Psoas muscle (tissue), 8 donors: ENCODE measurements around the gene MLEC. TPM values are rescaled to one million over a fixed set of nuclear protein-coding genes. Genes with fewer than 3 reads are reported as not detected.

ENCODE experiments used
- ATAC-seq, 4 donors: fragments of 200-7000 bp; cut with Tn5 transposase; one replicate each; pipeline ENCODE4 v1.9.1; 2020; ENCODE audit warnings: moderate library complexity in 3 of 4, mild to moderate bottlenecking in 2 of 4
- DNase-seq, 2 donors: peaks; one replicate each; pipeline ENCODE4 v3.0.0-alpha.2; 2020
- H3K27ac ChIP-seq: fragments of 200-600 bp; one replicate; pipeline ENCODE4 v1.8.0; 2022
- H3K27me3 ChIP-seq, 3 donors: fragments of 200-600 bp in 1 of 3; one replicate each; pipeline versions ENCODE4 v1.6.1 to v1.8.0; 2013 to 2022; ENCODE audit warnings: low read length in 2 of 3, mild to moderate bottlenecking in 2 of 3, moderate library complexity in 1 of 3; ENCODE audit not compliant: insufficient read depth in 3 of 3
- H3K36me3 ChIP-seq, 2 donors: fragments of 200-600 bp in 1 of 2; one replicate each; pipeline versions ENCODE4 v1.6.1 to v1.8.0; 2013 to 2022; ENCODE audit warnings: low read depth in 1 of 2, mild to moderate bottlenecking in 1 of 2, moderate library complexity in 1 of 2; ENCODE audit not compliant: insufficient read depth in 1 of 2
- H3K4me1 ChIP-seq: fragments of 200-600 bp; one replicate; pipeline ENCODE4 v1.8.0; 2022
- H3K4me3 ChIP-seq: fragments of 200-600 bp; one replicate; pipeline ENCODE4 v1.8.0; 2022; ENCODE audit warnings: mild to moderate bottlenecking
- H3K9me3 ChIP-seq: fragments of 200-600 bp; one replicate; pipeline ENCODE4 v1.8.0; 2022
- CTCF ChIP-seq: fragments of 200-600 bp; IDR thresholded peaks from one replicate; pipeline ENCODE4 v1.8.0; 2022; ENCODE audit warnings: antibody characterized with exemption
- WGBS, 3 donors: extraction: QIAGEN DNeasy Blood & Tissue Kit; methylation state at CpG; one replicate each; pipeline versions ENCODE4 v1.1.6 to v1.1.7; 2013; 5-methylcytosine and 5-hydroxymethylcytosine counted together
- intact Hi-C, 2 donors: fragments of 100-400 bp; cut with DNase I; formaldehyde crosslinking; loops; one replicate each; pipeline versions ENCODE4 v1.11.0 to v1.14.2; 2022
- polyA plus RNA-seq, 3 donors: library from polyadenylated mRNA; stranded (reverse); fragments of 200-250 nt; gene quantifications; one replicate each; pipeline ENCODE4 v1.2.3, GENCODE V29; 2013
- total RNA-seq, 4 donors: library from RNA; stranded (reverse); fragmentation: NEBNext Ultra II Directional in 2 of 4; extraction: Animal tissue kit (Norgen Biotek cat#: 25700) in 2 of 4; gene quantifications; one replicate each; pipeline versions ENCODE4 v1.2.1 to v1.2.4, GENCODE V29; 2021 to 2023
- donor health status: healthy with polysubstance abuse.
- donor health status: DM: no; HTN: no; CAD: no; lungs with moderate emphysema.
- donor health status: Bipolar disorder and iron deficiency.
- donor health status: healthy.
- donor health status: DM: yes; HTN: yes; CAD: no.
- donor health status: DM: no; HTN: no; CAD: no.
- donor health status: DM: no; HTN: no; CAD: no.
- donor health status: DM: yes; HTN: yes; CAD: no.

The MLEC gene
- total and polyA plus RNA-seq, 7 donors = 30.7 to 102 (median 60.1) TPM

DNA sequence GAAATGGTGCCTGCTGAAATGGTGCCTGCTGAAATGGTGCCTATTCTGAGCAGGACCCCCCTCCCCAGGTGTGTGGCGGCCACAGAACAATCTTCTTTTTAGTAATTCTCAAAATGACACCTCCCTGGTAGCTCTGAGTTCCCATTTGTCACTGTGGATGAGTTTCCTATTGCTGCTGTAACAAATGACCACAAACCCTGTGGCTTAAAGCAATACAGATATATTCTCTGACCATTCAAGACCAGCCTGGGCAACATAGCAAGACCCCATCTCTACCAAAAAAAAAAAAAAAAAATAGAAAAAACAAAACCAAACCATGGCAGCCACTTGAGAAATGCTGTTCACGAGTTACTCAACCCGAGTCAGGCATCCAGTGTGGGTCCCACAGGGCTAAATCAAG lies 46.6 kb downstream of the MLEC start:
- Histone ChIP-seq H3K36me3 (peaks cover 2 to 57% of the 10 kb centered on the region in 2 donors), H3K4me3 (no peak overlapping the region), H3K27me3 (no peaks in the 10 kb centered on the region), H3K4me1 (no peaks in the 10 kb centered on the region), H3K9me3 (no peaks in the 10 kb centered on the region), H3K27ac (no peak overlapping the region)
- intact Hi-C loops = no loop called here
- no peak for TF ChIP-seq CTCF
- 81 to 96% (median 89%) methylated on average over 3 of the region's 3 CpGs for WGBS, 3 donors
- no peak for ATAC-seq
- no peak for DNase-seq

DNA sequence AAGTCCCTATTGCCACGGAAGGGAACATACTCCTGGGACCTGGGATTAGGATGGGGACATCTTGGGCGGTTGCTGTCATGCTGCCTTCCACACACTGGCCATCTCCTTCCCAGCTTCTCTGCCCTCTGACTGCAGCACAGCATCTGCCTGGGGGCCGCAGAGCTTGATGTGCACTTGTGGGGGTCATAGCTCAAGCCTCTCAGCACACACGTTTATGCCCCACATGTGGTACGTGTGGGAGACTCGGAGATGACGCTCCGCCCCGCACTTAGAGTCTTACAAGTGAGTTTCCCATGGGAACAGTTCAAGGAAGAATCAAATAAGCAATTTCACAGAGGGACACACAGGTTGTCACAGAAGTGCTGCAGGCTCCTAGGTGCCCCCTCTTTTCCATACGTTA lies 47.3 kb downstream of the MLEC start:
- H3K27ac ChIP-seq = no peak overlapping the region
- WGBS, 3 donors = 87 to 93% (median 88%) methylated on average over 10 of the region's 10 CpGs
- H3K27me3 ChIP-seq = no peaks in the 10 kb centered on the region
- H3K4me1 ChIP-seq = no peaks in the 10 kb centered on the region
- no peak overlapping the region for H3K4me3 ChIP-seq
- no peak for TF ChIP-seq CTCF
- ATAC-seq (no peak), DNase-seq (no peak)
- peaks cover 0 to 58% of the 10 kb centered on the region in 2 donors for H3K36me3 ChIP-seq
- intact Hi-C loops = no loop called here
- no peaks in the 10 kb centered on the region for H3K9me3 ChIP-seq

- TF ChIP-seq CTCF = no peak
- ATAC-seq (no peak), DNase-seq (no peak)
- Histone ChIP-seq H3K27ac (no peak overlapping the region), H3K9me3 (no peaks in the 10 kb centered on the region), H3K27me3 (no peaks in the 10 kb centered on the region), H3K36me3 (peaks cover 0 to 52% of the 10 kb centered on the region in 2 donors), H3K4me1 (no peaks in the 10 kb centered on the region), H3K4me3 (no peak overlapping the region)
- intact Hi-C loops = no loop called here
- 92 to 96% (median 94%) methylated on average over 2 to 3 of the region's 3 CpGs for WGBS, 3 donors
These were observed 48.2 kb downstream of the MLEC start for GRCh38 chr12:120735181-120735580.

DNA sequence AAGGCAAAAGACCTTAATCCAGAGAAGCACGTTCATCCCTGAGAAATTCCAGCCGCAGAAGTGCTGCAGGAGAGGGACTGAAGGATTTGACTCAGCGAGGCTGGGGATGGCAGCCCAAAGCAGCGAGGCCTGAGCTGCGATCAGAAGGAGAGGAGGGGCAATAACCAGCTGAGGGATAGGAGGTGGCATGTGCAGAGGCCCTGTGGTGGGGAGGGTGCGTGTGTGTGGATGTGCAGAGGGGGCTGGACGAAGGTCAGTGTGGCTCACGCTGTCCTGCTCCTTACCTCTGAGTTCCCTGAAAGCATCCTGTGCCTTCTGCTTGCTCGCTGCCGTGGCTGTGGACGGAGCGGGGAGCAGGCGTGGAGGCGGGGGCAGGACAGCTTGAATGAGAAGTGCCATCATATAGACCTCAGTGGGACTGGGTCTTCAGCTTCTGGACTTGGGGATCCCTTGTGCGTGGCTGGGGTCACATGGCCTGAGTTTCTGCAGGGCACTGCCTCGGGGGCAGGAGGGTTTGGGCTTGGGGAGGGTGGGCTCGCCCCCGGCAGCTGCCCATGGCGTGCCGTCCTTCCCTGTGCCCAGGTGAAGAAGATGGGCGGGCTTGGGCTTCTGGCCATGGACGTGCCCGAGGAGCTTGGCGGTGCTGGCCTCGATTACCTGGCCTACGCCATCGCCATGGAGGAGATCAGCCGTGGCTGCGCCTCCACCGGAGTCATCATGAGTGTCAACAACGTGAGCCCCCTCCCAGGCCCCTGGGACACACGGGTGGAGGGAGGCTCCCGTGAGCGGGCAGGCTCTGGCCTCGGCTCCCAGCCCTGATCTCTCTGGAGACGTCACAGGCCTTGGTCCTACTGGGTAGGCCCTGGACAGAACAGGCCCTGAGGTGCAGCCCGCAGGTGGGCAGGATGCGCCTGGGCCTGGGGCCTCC lies 49.7 kb downstream of the MLEC start:
- H3K4me1 ChIP-seq = peaks cover 2% of the 10 kb centered on the region
- H3K9me3 ChIP-seq = no peaks in the 10 kb centered on the region
- H3K4me3 ChIP-seq = no peak overlapping the region
- 89 to 92% (median 91%) methylated on average over 36 to 38 of the region's 38 CpGs for WGBS, 3 donors
- ATAC-seq (no peak), DNase-seq (no peak)
- TF ChIP-seq CTCF = no peak
- no peaks in the 10 kb centered on the region for H3K27me3 ChIP-seq
- no peak overlapping the region for H3K27ac ChIP-seq
- intact Hi-C loops = no loop called here
- peaks cover 0 to 39% of the 10 kb centered on the region in 2 donors for H3K36me3 ChIP-seq
